ENCODE measurements around the gene NUP37.
"Not testable (repeated sequence)": the region's sequence is repeated elsewhere in the genome, so short reads cannot be mapped to it uniquely, and the experiment has no call there.

DNA sequence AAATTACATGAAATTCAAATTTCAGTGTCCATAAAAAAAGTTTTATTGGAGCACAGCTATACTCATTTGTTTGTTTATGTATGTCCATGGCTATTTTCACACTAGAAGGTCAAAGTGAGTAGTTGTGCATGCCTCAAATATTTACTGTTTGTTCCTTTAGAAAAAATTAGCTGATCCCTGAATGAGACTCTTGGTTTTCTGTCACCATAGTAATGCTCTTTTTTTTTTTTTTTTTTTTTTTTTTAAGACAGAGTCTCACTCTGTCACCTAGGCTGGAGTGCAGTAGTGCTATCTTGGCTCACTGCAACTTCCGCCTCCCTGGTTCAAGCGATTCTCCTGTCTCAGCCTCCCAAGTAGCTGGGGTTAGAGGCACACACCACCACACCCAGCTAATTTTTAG lies 1.4 kb upstream of the NUP37 start:
- not testable (repeated sequence) for TF ChIP-seq POLR2A (IDR thresholded peaks at IDR 0.05)
- TF ChIP-seq, protein P1, sequence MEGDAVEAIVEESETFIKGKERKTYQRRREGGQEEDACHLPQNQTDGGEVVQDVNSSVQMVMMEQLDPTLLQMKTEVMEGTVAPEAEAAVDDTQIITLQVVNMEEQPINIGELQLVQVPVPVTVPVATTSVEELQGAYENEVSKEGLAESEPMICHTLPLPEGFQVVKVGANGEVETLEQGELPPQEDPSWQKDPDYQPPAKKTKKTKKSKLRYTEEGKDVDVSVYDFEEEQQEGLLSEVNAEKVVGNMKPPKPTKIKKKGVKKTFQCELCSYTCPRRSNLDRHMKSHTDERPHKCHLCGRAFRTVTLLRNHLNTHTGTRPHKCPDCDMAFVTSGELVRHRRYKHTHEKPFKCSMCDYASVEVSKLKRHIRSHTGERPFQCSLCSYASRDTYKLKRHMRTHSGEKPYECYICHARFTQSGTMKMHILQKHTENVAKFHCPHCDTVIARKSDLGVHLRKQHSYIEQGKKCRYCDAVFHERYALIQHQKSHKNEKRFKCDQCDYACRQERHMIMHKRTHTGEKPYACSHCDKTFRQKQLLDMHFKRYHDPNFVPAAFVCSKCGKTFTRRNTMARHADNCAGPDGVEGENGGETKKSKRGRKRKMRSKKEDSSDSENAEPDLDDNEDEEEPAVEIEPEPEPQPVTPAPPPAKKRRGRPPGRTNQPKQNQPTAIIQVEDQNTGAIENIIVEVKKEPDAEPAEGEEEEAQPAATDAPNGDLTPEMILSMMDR (IDR thresholded peaks at IDR 0.05 in 4 of 5, conservative IDR thresholded peaks at IDR 0.05 in 1 of 5) = not testable (repeated sequence)

Data from gastrocnemius medialis (tissue), 4 donors.